ENCODE data around the gene HSPA12A. TPM values are rescaled to one million over a fixed set of nuclear protein-coding genes. Genes with fewer than 3 reads are reported as not detected.

HSPA12A gene
- polyA plus RNA-seq, 2 of the 4 experiments (the other 2 are of a cell fraction): 16.9 to 17.0 TPM

DNA sequence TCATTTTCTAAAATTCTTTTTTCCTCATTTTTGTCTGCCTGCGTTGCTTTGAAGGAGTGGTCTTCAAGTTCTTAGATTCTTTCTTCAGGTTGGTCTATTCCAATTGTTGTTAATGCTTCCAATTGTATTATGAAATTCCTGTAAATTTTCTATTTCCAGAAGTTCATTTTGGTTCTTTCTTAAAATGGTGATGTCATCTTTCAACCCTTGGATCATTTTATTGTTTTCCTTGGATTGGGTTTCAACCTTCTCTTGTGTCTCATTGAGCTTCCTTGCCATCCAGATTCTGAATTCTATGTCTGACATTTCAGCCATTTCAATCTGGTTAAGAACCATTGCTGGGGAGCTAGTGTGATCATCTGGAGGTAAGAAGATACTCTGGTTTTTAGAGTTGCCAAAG lies 88.5 kb downstream of the HSPA12A start:
- CTCF ChIA-PET: interaction anchor here (0.5 to 1.3 kb wide), 2 partner anchors 30 to 229 kb away, joined by 3 to 5 read pairs; no protein-coding TSS in a partner anchor
- H3K9me3 ChIP-seq: peaks cover 9% of the 10 kb centered on the region; the same call in 1 of the 3 replicates
- DNase-seq (ENCODE audit: low read depth in 1 of 2, low spot score in 1 of 2) (no peak), ATAC-seq (no peak), FAIRE-seq (no peak)
- TF ChIP-seq NR3C1 (IDR thresholded peaks at IDR 0.05) (no peak), JUN (IDR thresholded peaks at IDR 0.05) (no peak), CBX8 (IDR thresholded peaks at IDR 0.05) (no peak), MAZ (IDR thresholded peaks at IDR 0.05; ENCODE audit: borderline replicate concordance, low read depth, low read length) (no peak)
- peak overlapping the region; percentile 20; the same call in 2 of the 3 replicates for H3K4me2 ChIP-seq
- no peak overlapping the region for H3K27ac ChIP-seq
- H3K4me3 ChIP-seq: no peak overlapping the region
- peaks cover 14% of the 10 kb centered on the region; the same call in 2 of the 3 replicates for H3K4me1 ChIP-seq
- POLR2A ChIA-PET: no interaction called here
- WGBS (ENCODE audit: missing lambda C conversion rate): 6% methylated on average over 1 of the region's 1 CpG

DNA sequence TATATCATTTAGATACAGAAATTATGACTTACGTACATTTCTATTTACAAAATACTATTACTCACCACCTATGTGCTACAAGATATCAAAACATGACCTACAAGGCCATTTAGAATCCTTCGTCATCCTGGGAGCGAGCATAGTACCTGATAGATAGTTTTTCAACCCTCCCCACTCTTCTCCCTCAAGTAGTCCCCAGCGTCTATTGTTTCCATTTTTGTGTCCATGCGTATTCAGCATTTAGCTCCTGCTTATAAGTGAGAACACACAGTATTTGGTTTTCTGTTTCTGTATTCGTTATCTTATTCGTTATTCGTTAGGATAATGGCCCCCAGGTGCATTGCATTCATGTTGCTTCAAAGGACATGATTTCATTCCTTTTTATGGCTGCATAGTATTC lies 93.5 kb downstream of the HSPA12A start:
- DNase-seq (ENCODE audit: low read depth in 1 of 2, low spot score in 1 of 2): no peak
- no peak for ATAC-seq
- no peak for TF ChIP-seq POLR2A (IDR thresholded peaks at IDR 0.05; ENCODE audit: low read length)
- TF ChIP-seq, protein P1, sequence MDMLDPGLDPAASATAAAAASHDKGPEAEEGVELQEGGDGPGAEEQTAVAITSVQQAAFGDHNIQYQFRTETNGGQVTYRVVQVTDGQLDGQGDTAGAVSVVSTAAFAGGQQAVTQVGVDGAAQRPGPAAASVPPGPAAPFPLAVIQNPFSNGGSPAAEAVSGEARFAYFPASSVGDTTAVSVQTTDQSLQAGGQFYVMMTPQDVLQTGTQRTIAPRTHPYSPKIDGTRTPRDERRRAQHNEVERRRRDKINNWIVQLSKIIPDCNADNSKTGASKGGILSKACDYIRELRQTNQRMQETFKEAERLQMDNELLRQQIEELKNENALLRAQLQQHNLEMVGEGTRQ (IDR thresholded peaks at IDR 0.05): no peak
- TF ChIP-seq NR3C1 (IDR thresholded peaks at IDR 0.05): no peak
- Histone ChIP-seq H3K4me2 (no peak overlapping the region), H3K9me3 (peaks cover 9% of the 10 kb centered on the region; the same call in 2 of the 3 replicates), H3K4me3 (no peak overlapping the region), H3K27ac (no peak overlapping the region), H3K4me1 (peaks cover 7% of the 10 kb centered on the region; the same call in 2 of the 3 replicates)
- WGBS (ENCODE audit: missing lambda C conversion rate): 17% methylated on average over 8 of the region's 8 CpGs
- FAIRE-seq: no peak
- ChIA-PET CTCF (no interaction called here), POLR2A (no interaction called here)

DNA sequence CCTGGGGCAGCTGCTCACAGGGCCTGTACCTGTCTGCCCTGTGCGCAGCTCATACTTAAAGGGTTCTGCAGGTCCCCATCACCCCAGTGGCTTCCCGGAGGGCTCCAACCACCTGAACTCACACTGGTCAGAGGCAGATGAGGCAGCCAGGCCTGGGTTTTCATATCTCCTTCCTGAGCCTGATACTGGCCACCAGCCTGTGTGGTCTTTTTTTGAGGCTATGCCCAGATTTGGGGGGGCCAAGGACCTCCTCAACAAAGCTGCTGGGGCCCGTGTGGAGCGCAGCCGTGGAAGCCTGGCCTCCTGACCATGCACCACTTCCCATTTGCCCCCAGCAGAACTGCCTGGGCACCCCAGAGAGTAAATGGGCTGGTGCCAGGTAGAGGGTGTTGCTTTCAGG lies 95.9 kb downstream of the HSPA12A start:
- TF ChIP-seq, protein P1 (IDR thresholded peaks at IDR 0.05): no peak
- TF ChIP-seq HOXB5 (CRISPR knock-in tag; IDR thresholded peaks at IDR 0.05): no peak
- no peak for TF ChIP-seq HDAC2 (IDR thresholded peaks at IDR 0.05)
- TF ChIP-seq TP53 (CRISPR knock-in tag; IDR thresholded peaks at IDR 0.05): no peak
- TF ChIP-seq KDM1A (IDR thresholded peaks at IDR 0.05; ENCODE audit: low read depth): no peak
- no peak for TF ChIP-seq ZSCAN20 (CRISPR knock-in tag; IDR thresholded peaks at IDR 0.05)
- no peak for TF ChIP-seq ZFP36 (IDR thresholded peaks at IDR 0.05; ENCODE audit: borderline replicate concordance, partially characterized antibody)
- TF ChIP-seq RNF2 (IDR thresholded peaks at IDR 0.05; ENCODE audit: borderline replicate concordance, low read depth): no peak
- no peak for TF ChIP-seq NPAS2 (CRISPR knock-in tag; IDR thresholded peaks at IDR 0.05; ENCODE audit: borderline replicate concordance)
- no peak for TF ChIP-seq SREBF2 (IDR thresholded peaks at IDR 0.05)
- TF ChIP-seq NR3C1 (IDR thresholded peaks at IDR 0.05): no peak
- TF ChIP-seq RAD21 (conservative IDR thresholded peaks at IDR 0.05 in 1 of 2, IDR thresholded peaks at IDR 0.05 in 1 of 2): no peak
- TF ChIP-seq CBX2 (IDR thresholded peaks at IDR 0.05; ENCODE audit: borderline replicate concordance, low read depth): no peak
- TF ChIP-seq FOXS1 (CRISPR knock-in tag; IDR thresholded peaks at IDR 0.05): no peak
- TF ChIP-seq RARB (CRISPR knock-in tag; IDR thresholded peaks at IDR 0.05): no peak
- TF ChIP-seq HEYL (CRISPR knock-in tag; IDR thresholded peaks at IDR 0.05): no peak
- no peaks in the 10 kb centered on the region for H3K4me1 ChIP-seq
- H3K27ac ChIP-seq: no peak overlapping the region
- ATAC-seq: no peak
- WGBS (ENCODE audit: missing lambda C conversion rate): 56% methylated on average over 5 of the region's 5 CpGs
- CTCF ChIA-PET: interaction anchor here (1.1 to 2.1 kb wide), 4 partner anchors 10 to 521 kb away, joined by 3 to 6 read pairs (median 3); no protein-coding TSS in a partner anchor
- H3K9me3 ChIP-seq: peaks cover 9% of the 10 kb centered on the region; the same call in 2 of the 3 replicates
- no peak for FAIRE-seq
- POLR2A ChIA-PET: no interaction called here
- no peak overlapping the region for H3K4me3 ChIP-seq
- no peak for DNase-seq (ENCODE audit: low read depth in 1 of 2, low spot score in 1 of 2)
- no peak overlapping the region for H3K4me2 ChIP-seq

DNA sequence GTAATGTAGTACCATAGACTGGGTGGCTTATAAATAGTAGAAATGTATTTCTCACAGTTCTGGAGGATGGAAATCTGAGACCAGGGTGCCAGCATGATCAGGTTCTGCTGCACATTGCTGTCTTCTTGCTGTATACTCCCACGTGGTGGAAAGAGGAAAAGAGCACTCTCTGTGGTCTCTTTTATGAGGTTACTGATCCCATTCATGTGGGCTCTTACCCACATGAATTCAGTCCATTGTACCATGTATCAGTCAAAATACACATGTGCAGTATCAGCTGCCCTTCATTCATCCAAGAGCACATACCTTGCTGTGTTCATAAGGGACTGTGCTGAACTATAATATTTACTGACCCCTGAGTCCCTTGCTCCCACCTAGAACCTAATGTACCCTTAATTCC lies 104.5 kb downstream of the HSPA12A start:
- Histone ChIP-seq H3K4me2 (no peak overlapping the region), H3K27ac (no peak overlapping the region), H3K4me1 (0 out of 3 replicates have a peak, but pooled peaks cover 3% of the 10 kb centered on the region), H3K9me3 (no peaks in the 10 kb centered on the region), H3K4me3 (no peak overlapping the region)
- CTCF ChIA-PET: interaction anchor here (1.0 kb wide), 1 partner anchor 45 kb away, joined by 3 read pairs; no protein-coding TSS in a partner anchor
- no peak for ATAC-seq
- DNase-seq (ENCODE audit: low read depth in 1 of 2, low spot score in 1 of 2): no peak
- no peak for FAIRE-seq
- 0% methylated on average over 1 of the region's 1 CpG for WGBS (ENCODE audit: missing lambda C conversion rate)
- no peak for TF ChIP-seq HOXA7 (CRISPR knock-in tag; IDR thresholded peaks at IDR 0.05)
- no peak for TF ChIP-seq HEYL (CRISPR knock-in tag; IDR thresholded peaks at IDR 0.05)
- TF ChIP-seq ZNF302 (CRISPR knock-in tag; IDR thresholded peaks at IDR 0.05): no peak
- TF ChIP-seq NPAS2 (CRISPR knock-in tag; IDR thresholded peaks at IDR 0.05; ENCODE audit: borderline replicate concordance): no peak
- TF ChIP-seq RFX5 (IDR thresholded peaks at IDR 0.05): no peak
- no peak for TF ChIP-seq ZC3H11A (IDR thresholded peaks at IDR 0.05)
- TF ChIP-seq EHF (CRISPR knock-in tag; IDR thresholded peaks at IDR 0.05): no peak
- TF ChIP-seq, protein P2, sequence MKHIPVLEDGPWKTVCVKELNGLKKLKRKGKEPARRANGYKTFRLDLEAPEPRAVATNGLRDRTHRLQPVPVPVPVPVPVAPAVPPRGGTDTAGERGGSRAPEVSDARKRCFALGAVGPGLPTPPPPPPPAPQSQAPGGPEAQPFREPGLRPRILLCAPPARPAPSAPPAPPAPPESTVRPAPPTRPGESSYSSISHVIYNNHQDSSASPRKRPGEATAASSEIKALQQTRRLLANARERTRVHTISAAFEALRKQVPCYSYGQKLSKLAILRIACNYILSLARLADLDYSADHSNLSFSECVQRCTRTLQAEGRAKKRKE (CRISPR knock-in tag; IDR thresholded peaks at IDR 0.05; ENCODE audit: low read depth): no peak
- no peak for TF ChIP-seq TP53 (CRISPR knock-in tag; IDR thresholded peaks at IDR 0.05)
- TF ChIP-seq GATA3 (IDR thresholded peaks at IDR 0.05; ENCODE audit: borderline replicate concordance): no peak
- no peak for TF ChIP-seq EHMT2 (IDR thresholded peaks at IDR 0.05; ENCODE audit: low read depth)
- TF ChIP-seq ESRRA (IDR thresholded peaks at IDR 0.05; ENCODE audit: borderline replicate concordance, low read length): no peak
- TF ChIP-seq JUNB (IDR thresholded peaks at IDR 0.05): no peak
- TF ChIP-seq KDM1A (IDR thresholded peaks at IDR 0.05; ENCODE audit: low read depth): no peak
- POLR2A ChIA-PET: no interaction called here
